ENCODE data around the gene ADGRG2.

- no peak for TF ChIP-seq CTCF (IDR thresholded peaks at IDR 0.05; ENCODE audit: poor library complexity)
- no peak for TF ChIP-seq EZH2 (IDR thresholded peaks at IDR 0.05; ENCODE audit: borderline replicate concordance)
Measured at GRCh38 chrX:18956303-18957032, 165.8 kb downstream of the ADGRG2 start.
